ENCODE data around the gene HS1BP3. TPM values are rescaled to one million over a fixed set of nuclear protein-coding genes. Genes with fewer than 3 reads are reported as not detected.

HS1BP3 gene
- total and polyA plus RNA-seq, 9 of the 15 experiments (the other 6 are each of a cell fraction or from before 2014, with no cell fraction given), result 0.41 to 8.3 (median 5.9) TPM

DNA sequence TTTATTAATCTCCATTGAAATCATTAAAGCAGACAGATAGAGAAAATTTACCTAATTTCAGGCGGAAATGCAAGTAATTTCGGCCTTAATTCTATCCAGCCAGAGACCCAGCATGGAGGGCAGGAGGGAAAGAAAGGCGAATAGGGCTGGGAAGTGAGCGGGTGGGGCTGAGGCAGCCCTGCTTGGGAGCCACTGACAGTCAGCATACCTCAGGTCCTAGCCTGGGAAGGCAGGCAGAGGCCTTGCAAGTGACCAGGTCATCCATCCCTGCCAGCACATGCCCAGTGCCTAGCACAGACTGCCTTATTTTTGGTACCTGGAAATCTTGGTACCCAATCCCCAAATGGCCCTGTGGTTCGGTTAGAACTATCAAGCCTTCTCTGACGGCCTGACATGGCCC, 17.6 kb upstream of the HS1BP3 start (continued):
- TF ChIP-seq, protein P1, sequence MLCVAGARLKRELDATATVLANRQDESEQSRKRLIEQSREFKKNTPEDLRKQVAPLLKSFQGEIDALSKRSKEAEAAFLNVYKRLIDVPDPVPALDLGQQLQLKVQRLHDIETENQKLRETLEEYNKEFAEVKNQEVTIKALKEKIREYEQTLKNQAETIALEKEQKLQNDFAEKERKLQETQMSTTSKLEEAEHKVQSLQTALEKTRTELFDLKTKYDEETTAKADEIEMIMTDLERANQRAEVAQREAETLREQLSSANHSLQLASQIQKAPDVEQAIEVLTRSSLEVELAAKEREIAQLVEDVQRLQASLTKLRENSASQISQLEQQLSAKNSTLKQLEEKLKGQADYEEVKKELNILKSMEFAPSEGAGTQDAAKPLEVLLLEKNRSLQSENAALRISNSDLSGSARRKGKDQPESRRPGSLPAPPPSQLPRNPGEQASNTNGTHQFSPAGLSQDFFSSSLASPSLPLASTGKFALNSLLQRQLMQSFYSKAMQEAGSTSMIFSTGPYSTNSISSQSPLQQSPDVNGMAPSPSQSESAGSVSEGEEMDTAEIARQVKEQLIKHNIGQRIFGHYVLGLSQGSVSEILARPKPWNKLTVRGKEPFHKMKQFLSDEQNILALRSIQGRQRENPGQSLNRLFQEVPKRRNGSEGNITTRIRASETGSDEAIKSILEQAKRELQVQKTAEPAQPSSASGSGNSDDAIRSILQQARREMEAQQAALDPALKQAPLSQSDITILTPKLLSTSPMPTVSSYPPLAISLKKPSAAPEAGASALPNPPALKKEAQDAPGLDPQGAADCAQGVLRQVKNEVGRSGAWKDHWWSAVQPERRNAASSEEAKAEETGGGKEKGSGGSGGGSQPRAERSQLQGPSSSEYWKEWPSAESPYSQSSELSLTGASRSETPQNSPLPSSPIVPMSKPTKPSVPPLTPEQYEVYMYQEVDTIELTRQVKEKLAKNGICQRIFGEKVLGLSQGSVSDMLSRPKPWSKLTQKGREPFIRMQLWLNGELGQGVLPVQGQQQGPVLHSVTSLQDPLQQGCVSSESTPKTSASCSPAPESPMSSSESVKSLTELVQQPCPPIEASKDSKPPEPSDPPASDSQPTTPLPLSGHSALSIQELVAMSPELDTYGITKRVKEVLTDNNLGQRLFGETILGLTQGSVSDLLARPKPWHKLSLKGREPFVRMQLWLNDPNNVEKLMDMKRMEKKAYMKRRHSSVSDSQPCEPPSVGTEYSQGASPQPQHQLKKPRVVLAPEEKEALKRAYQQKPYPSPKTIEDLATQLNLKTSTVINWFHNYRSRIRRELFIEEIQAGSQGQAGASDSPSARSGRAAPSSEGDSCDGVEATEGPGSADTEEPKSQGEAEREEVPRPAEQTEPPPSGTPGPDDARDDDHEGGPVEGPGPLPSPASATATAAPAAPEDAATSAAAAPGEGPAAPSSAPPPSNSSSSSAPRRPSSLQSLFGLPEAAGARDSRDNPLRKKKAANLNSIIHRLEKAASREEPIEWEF (CRISPR knock-in tag; IDR thresholded peaks at IDR 0.05), result no peak
- TF ChIP-seq CCNT2 (IDR thresholded peaks at IDR 0.05; ENCODE audit: borderline replicate concordance, extremely low read depth, insufficient read length, low read depth, low read length), result no peak
- no peak for TF ChIP-seq NR3C1 (CRISPR knock-in tag; IDR thresholded peaks at IDR 0.05)
- TF ChIP-seq, protein P2, sequence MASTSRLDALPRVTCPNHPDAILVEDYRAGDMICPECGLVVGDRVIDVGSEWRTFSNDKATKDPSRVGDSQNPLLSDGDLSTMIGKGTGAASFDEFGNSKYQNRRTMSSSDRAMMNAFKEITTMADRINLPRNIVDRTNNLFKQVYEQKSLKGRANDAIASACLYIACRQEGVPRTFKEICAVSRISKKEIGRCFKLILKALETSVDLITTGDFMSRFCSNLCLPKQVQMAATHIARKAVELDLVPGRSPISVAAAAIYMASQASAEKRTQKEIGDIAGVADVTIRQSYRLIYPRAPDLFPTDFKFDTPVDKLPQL (IDR thresholded peaks at IDR 0.05; ENCODE audit: extremely low read depth, insufficient read length), result no peak
- TF ChIP-seq, protein P3, sequence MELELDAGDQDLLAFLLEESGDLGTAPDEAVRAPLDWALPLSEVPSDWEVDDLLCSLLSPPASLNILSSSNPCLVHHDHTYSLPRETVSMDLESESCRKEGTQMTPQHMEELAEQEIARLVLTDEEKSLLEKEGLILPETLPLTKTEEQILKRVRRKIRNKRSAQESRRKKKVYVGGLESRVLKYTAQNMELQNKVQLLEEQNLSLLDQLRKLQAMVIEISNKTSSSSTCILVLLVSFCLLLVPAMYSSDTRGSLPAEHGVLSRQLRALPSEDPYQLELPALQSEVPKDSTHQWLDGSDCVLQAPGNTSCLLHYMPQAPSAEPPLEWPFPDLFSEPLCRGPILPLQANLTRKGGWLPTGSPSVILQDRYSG (tag; conservative IDR thresholded peaks at IDR 0.05; ENCODE audit: low read depth), result no peak
- TF ChIP-seq FOS (IDR thresholded peaks at IDR 0.05; ENCODE audit: extremely low read depth, insufficient read length), result no peak
- no peak for TF ChIP-seq DDX20 (tag; IDR thresholded peaks at IDR 0.05; ENCODE audit: low read depth)
- TF ChIP-seq, protein P4, sequence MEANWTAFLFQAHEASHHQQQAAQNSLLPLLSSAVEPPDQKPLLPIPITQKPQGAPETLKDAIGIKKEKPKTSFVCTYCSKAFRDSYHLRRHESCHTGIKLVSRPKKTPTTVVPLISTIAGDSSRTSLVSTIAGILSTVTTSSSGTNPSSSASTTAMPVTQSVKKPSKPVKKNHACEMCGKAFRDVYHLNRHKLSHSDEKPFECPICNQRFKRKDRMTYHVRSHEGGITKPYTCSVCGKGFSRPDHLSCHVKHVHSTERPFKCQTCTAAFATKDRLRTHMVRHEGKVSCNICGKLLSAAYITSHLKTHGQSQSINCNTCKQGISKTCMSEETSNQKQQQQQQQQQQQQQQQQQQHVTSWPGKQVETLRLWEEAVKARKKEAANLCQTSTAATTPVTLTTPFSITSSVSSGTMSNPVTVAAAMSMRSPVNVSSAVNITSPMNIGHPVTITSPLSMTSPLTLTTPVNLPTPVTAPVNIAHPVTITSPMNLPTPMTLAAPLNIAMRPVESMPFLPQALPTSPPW (CRISPR knock-in tag; IDR thresholded peaks at IDR 0.05), result no peak
- no peak for TF ChIP-seq SRSF1 (IDR thresholded peaks at IDR 0.05; ENCODE audit: low read depth, low read length)
- TF ChIP-seq FOSL1 (tag; conservative IDR thresholded peaks at IDR 0.05), result no peak
